ENCODE results near the gene TDRD7.

Gene TDRD7

DNA sequence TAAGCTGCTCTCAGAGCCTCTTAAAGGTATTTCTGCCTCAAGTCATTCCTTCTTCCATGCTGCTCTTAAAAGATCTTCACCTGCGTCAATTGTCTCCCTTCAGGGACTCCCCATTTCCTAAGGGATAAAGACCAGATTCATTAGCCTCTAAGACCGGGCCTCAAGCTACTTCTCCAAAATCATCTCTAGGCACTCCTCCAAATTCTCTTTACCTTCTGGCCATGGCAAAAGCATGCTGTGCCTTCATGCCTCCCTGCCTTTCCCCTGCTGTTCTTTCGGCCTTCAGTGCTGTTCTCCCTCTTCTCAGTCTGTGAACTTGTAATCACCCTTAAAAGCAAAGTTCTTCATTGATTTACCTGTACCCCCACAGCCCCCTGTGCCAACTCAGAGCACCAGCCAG lies 93.9 kb downstream of the TDRD7 start:
- no peak for DNase-seq (ENCODE audit: low read depth)

DNA sequence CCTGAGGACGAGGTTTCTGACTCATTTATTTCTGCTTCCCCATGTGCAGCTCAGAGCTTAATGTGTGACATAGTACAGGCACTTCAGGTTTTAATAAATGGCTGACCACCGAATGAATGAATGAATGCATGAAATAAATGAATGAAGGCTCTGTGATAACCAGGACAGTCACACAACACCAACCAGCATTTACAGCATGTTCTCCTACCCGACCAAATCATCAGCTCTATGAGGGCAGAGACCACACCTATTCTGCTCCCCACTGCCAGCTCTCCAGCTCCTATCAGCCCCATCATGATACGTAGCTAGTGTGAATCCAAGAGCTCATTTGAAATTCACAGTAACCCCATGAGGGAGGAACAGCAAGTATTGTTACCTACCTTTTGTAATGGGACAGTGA lies 94.4 kb downstream of the TDRD7 start:
- DNase-seq (ENCODE audit: low read depth): no peak

DNA sequence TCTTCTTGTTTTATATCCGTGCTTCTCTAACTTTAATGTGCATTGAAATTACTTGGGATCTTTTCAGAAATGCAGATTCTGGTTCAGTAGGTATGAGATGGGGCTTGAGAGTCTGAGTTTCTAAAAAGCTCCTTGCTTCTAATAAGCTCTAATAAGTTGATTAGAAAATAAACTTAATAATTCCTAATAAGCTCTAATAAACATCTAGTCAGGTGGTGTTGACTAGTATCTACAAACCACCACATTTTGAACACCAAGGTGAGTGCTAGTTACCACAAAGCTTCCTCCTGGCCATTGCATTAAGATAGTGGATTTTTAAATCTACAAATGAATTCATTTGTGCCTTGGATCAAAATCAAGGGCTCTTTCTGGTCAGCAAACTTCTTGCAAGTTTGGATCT lies 94.9 kb downstream of the TDRD7 start:
- DNase-seq (ENCODE audit: low read depth): no peak

DNA sequence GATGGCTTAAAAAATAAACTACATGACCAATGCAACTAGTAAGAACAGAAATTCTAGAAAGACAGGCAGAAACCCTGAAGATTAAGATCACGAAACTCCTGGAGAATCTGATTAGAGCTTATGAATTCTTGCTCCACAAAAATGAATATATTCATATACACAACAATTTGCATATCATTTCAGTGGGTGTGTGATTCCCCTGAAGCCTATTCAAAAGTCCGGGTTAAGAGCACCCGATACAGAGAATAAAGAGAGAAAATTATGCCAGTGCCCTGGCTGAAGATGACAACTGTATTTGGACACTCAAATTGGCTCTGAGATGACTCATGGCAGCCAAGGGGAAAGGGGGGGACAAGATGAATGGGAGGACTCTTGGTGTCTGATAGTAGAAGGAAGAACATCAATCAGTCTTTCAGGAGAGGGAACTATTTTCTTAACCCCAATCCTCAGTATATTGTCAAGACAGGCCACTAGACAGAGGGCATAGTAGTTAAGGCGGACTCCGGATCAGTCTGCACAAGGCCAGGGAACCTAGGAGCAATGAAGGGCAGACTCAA lies 95.6 kb downstream of the TDRD7 start:
- no peak for DNase-seq (ENCODE audit: low read depth)

DNA sequence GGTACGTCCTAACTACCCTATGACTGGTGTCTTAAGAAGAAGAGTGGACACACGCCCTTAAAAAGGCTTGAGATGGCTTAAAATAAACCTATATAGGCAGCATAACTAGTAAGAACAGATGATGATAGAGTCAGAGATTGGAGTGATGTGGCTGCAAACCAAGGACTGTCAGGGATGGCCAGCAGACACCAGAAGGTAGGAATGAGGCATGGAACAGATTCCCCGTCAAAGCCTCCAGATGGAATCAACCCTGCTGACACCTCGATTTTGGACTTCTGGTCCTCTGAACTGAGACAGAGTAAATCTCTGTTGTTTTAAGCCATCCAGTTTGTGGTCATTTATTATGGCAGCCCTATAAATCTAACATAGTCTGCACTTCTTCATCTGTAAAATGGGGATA lies 97.0 kb downstream of the TDRD7 start:
- DNase-seq (ENCODE audit: low read depth): no peak

DNA sequence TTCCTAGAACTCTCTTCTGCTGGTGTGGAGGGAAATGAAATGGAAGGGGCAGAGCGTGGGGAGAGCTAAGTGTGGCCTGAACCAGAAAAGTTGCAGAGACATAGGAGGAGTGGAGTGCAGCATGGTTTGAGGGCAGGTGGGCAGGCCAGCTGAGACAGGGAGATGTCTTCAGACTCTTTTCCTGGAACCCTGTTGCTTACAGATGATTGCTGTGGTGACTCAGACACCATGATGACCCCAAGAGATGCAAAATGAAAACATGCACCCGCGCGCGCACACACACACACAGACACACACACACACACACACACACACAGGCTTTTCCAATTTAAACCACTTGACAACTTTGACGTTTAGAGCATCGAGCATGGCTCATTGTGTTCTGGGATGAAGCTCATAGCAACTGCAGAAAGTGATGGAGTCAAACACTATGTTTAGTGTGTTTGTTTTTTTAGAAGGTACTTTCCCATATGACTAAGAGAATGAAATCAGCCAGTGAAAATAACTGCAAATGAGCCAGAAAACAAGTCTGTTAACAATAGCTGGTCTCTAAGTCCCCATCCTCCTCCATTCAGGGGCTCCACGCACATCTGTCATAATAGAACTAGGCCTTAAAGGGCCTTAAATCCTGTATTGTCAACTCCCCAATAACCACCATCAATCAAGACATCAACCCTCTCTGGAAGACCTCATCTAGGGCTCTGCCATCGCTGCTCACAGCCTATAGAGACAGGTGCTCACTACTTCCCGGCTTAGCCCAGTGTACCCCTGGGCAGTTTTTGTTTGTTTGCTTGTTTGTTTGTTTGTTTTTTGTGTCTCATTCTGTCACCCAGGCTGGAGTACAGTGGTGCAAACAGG lies 99.1 kb downstream of the TDRD7 start:
- peak; percentile 63 for DNase-seq (ENCODE audit: low read depth)

DNA sequence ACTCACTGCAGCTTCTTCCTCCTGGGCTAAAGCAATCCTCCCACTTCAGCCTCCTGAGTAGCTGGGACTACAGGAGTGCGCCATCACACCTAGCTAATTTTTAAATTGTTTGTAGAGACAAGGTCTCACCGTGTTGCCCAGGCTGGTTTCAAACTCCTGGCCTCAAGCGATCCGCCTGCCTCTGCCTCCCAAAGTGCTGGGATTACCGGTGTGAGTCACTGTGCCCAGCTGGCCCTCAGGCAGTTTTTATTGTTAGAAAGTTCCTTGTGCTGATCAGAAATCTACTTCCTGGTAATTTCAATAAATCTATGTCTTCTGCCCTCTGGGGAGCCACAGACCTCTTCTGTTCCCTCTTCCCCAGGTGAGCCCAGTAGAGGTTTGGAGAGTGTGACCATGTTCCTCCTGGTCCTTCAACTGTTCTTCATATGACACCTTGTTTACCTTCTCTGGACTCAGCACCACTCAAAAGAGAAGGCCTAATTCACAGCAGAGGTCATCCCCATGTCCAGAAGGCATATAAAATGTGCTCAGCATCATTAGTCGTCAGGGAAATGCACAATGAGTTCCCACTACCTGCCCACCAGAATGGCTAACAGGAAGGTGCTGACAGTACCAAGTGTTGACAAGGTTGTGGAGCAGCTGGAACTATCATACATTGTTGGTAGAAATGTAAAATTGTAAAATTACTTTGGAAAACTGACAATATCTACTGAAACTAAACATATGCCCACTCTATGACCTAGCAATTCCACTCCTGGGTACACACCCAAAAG lies 99.9 kb downstream of the TDRD7 start:
- no peak for DNase-seq (ENCODE audit: low read depth)

DNA sequence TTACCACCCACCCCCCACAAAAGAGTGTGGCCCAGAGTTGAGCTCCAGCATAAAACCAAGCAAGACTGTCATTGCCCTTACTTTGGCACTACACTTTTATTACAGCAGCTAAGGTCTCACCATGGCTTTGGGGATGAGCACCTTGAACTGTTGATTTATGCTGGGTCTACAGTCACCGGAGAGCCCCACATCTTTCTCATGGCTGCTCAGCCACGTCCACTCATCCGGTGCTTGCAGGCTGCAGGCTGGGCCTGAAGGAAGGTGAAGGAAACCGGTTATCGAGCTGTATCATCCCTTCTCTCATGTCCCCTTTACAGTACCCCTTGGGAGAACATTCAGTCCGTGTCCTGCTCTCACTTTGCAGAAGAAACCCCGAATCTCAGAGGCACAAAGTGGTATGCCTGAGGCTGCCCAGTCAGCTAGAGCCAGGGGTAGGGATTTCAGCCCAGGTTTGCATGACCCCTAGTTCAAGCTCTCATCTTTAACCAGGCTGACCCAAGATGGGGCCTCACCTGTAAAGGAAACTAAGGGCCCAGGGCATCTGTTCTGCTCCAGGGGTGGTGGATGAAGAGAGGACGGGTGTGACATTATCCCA lies 101.2 kb downstream of the TDRD7 start:
- DNase-seq (ENCODE audit: low read depth): no peak

DNA sequence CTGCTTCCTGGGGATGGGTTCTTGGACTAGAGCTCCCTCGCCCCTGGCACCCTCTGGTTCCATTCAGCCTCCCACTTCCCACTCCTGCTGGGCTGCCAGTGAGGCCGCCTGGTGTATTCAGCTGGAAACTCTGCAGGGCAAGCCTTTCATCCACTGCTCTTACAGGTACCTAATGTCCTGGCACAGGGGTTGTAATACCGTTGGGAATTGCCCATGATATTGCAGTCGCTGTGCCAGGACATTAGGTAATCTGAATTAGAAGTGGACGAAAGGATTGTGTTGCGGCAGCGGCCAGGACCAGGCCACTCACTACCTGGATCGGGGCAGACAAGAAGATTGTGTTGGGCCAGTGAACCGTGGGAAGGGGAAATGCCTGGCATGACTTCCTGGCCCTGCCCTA lies 102.6 kb downstream of the TDRD7 start:
- no peak for DNase-seq (ENCODE audit: low read depth)

DNA sequence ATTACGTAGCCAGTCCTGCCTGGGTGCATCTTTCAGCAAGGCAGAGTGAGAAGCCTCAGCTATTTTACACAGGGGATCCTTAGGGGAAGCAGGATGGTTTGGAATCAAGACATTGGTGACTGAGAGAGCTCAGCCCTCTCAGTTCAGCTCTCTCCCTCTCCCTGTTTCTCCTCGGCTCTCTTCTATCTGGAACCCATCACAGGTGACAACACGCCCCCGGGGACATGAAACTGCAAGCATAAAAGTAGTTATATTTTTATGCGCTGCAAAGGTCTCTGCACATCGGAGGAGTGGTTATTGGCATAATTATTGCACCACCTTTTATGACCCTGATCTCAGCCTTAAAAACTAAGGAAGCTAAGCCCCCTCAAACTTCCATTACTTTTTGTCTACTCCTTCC lies 103.8 kb downstream of the TDRD7 start:
- DNase-seq (ENCODE audit: low read depth): no peak

DNA sequence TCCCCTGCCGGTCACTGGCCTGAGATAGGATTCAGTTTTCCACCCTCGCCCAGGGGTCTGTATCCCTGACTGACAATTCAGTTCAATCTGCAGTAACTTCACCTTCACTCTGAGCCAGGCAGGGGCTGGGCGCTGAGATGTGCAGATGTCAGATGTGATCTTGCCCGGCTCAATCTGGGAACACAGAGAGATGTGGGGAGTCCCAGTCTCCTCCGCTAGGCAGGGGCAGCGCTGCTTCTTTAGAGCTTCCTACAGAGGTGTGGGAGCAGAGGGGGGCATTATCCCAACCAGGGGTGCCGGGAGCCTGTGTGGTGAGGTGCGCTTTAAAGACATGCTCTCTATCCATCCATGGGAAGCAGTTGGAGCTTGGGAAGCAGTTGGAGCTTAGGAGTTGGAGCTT lies 104.2 kb downstream of the TDRD7 start:
- no peak for DNase-seq (ENCODE audit: low read depth)

DNA sequence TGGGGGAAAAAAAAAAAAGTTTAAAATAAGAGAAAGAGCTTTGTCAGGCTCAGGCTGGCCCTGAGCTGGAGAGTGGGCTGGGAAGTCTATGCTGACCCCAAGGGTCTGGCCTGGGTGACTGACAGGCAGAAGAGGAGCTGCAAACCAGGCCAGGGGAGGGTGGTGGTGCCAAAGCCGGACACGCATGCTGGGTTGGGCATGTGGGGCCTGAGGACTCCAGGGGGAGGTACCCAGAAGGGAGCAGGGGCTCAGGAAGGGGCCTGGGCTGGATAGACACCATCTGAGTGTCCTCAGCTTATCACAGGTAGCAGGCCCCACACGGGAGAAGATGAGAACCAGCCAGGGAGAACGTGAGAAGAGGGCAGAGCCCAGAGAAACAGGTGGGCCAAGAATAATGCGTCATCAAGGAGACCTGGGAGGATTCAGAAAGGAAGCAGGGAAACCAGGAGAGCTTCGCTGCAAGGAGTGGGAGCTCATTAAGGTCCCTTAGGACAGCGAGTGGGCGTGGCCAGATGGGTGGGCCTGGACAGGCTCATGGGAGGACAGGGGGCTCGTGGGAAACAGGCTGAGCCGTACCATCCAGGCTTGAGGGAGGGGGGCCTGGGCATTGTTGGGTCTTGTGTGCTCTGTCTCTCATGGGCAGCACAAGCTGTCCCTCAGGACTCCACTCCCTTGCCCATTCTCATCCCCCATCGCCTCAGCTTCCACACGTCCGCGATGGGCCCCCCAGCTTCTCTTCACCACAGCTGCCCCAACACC lies 105.6 kb downstream of the TDRD7 start:
- no peak for DNase-seq (ENCODE audit: low read depth)

DNA sequence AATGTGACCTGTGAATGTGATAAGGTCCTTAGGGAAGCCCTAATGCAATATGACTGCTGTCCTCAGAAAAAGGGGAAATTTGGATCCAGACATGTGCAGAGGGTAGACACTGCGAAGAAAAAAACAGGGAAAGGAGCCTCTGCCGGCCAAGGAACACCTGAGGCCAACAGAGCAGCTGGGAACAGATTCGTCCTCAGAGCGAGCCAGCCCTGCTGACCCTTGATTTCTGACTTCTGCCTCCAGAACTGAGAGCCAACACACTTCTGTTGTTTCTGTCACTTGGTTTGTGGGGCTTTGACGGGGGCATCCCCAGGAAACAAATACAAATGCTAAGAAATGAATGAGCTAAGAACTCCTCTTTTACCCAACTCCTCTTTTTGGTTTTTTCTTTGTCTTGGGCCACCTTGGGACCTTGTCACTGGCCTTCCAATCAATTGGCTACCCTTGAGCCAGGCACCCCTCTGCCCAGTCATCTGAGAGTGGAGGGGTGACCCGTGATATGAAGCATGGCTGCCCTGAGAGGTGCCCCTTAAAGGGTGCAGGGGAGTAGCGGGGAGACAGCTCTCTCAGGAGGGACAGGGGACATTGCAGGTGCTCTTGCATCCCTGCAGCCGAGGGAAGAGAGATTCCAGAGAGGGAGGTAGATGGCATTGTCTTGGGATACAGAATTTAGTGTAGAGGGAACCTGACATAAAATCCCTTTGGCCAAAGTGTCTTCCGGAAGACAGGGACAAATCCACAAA lies 106.4 kb downstream of the TDRD7 start:
- DNase-seq (ENCODE audit: low read depth): no peak

DNA sequence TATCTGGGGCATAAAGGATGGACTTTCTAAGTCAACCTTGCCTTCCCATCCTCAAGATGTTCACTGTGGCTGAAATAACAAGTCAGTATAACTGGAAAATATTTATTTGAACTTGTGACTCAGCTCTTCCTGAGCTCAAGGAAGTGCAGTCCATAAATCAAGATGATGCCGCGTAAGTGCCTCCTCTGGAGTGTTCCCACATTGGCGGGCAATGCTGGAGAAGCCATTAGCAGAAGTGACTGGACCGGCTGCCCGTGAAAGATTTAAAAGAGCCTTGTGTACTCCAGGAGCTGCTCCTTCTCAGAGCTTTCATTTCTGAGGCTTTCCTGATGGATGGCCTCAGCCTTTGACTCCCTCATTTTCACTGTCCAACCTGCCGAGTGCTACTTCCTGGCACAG lies 107.0 kb downstream of the TDRD7 start:
- DNase-seq (ENCODE audit: low read depth): peak; percentile 75

DNA sequence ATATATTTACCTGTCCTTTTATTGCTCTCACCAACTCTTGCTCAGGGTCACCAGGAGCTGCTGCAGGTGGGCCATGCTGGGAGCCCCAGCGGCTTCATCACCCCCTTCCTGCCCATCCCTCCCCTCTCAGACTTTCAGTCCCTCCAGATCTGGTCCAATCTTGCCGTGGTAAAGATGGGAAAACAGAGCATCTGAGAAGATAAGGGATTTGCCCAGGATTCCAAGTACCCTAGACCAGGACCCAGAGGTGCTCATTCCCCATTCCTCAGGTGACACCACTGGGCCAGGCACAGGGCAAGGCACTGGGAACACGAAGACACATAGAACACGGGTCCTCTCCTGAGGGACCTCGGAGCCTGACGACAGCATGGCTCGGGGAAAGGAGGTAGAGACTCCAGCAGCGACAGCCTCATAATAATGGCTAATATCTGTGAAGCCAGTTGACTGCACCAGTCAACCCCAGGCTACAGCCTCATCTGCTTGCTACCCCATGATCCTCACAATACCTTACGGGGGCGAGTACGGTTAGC lies 107.6 kb downstream of the TDRD7 start:
- DNase-seq (ENCODE audit: low read depth): no peak

DNA sequence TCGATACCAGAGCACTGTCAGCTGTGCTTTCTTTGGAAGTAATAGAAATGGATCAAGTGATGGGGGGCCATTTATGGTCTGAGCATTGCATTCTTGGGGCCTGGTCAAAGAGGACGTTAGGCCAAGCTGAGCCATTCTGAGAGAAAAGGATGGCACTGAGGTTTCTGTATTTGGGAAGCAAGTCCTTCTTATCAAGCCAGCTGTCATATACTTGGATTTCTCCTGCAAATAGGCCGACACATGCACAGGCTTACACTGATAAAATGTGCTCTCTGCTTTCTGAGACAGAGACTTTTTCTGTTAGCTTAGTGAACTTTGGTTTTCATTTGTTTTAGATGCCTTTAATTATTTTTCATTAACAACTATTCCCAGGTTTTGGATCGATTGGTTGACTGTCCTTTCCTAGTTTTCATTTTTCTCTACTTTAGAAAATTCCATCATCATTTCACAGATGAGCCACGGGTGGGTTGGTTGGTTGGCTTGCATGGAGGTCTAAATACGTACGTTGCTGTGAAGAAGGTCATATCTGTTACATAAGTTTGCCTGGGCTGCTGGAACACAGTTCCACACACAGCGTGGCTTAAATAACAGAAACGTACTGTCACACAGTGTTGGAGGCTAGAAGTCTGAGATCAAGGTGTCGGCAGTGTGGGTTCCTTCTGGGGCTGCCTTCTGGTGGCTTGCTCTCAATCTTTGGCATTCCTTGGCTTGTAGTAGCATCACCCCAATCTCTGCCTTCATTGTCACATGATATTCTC lies 109.9 kb downstream of the TDRD7 start:
- DNase-seq (ENCODE audit: low read depth): no peak

DNA sequence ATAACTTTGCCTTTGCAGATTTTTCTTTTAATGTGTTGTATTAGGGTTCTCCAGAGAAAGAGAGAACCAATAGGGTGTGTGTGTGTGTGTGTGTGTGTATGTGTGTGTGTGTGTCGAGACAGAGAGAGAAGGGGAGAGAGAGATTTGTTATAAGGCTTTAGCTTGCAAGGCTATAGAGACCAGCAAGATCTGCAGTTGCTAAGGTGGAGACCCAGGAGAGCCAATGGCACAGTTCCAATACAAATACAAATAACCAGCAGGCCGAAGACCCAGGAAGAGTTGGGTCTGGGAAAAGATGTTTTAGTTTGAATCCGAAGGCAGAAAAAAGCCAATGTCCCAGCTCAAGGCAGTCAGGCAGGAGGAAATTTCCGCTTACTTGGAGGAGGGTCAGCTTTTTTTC lies 112.5 kb downstream of the TDRD7 start:
- DNase-seq (ENCODE audit: low read depth): no peak

DNA sequence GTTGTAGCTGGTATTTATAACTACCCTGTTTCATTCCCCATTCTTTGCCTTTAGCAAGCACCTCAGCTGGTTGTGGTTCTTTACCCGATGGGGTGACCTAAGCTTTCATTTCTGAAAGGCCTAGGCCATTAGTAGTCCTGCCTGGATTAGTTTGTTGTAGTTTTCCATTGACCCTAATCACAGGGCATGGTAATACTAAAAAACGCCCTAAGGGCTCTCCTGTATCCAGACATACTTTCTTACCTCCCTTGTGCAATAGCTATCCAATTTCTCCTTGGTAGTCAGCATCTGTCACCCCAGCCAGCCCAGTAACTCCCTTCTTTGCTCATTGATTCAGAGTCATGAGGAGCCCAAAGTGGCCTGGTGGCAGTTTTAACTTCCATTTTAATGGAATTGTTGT lies 113.6 kb downstream of the TDRD7 start:
- DNase-seq (ENCODE audit: low read depth): no peak

DNA sequence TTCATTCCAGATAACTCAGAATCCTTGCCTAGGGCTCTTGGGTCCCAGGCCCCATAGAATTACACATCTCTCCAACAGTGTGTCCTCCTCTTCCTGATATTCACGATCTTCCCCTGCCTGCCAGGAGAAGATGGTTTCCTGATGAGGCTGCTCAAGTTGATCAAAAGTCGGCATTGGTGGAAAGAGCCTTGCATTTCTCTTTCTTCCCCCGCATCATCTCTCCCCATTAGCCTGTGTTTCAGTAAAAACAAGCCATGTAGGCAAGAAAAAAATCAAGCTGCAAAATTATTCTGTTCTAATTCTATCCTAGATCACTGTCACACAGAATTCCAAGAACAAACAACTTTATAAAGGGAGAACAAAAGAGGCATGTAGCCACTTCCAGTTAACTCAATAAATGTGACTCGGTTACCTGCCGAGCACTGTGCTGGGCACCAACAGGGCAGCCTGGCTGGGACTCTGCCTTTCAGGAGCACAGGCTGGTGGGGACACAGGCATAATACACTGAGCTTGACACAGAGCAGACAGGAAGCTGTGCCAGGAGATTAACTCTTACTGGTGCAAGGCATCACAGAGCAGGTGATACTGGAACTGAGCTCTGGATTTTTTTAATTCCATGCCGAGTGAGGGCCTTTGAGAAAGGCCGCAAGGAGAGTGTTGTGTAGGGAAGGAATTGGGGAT lies 115.1 kb downstream of the TDRD7 start:
- no peak for DNase-seq (ENCODE audit: low read depth)
